Stimulated activated CD4-positive, alpha-beta T cell treated with anti-CD3 and anti-CD28 coated beads, TNF-alpha, amount 100 ng/mL, for 48 hours (primary cell): ENCODE measurements around the gene C16orf78.
A peak's percentile ranks its signal among the peaks of the same experiment; 100 is the strongest.
"Not testable (repeated sequence)": the region's sequence is repeated elsewhere in the genome, so short reads cannot be mapped to it uniquely, and the experiment has no call there.

Experiments
- DNase-seq, 3 donors: peaks; one replicate each; pipeline ENCODE4 v3.0.0-alpha.2; 2020; ENCODE audit warnings: low read depth in 3 of 3

C16orf78 gene

GRCh38 chr16:49349446-49350168 lies 24.0 kb upstream of the C16orf78 start:
- no peak for DNase-seq

DNA sequence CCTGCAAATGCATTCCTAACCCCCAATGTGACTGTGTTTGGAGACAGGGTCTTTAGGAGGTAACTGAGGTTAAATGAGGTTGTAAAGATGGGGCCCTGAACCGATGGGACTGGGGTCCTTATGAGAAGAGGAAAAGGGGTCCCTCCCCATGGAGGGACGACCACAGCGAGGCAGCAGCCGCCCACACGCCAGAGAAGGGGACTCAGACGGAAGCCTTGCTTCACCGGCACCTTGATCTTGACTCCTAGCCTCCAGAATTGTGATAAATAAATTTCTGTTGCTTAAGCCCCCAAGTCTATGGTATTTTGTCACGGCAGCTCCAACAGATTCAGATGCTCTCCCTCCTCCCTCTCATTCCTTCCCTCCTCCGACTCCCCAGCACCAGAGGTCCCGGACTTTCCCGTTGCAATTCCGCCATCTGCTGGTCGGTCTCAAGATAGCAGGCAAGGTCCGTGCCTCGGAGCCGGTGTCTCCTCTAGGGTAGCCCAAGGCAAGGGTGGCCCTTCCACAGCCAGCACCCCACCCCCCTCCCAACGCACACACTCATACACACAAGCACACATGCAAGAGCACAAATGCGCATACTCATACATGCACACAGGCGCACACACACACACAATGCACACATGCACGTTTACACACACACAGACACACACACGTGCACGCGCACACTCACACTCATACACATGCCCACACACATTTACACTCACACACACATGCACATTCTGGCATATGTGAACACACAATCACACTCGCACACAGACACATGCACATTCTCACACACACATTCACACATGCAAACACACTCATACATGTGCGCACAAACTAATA lies 23.1 kb upstream of the C16orf78 start:
- DNase-seq: peak; percentile 5 to 31 (median 15)

GRCh38 chr16:49351096-49351487 lies 22.5 kb upstream of the C16orf78 start:
- no peak for DNase-seq

DNA sequence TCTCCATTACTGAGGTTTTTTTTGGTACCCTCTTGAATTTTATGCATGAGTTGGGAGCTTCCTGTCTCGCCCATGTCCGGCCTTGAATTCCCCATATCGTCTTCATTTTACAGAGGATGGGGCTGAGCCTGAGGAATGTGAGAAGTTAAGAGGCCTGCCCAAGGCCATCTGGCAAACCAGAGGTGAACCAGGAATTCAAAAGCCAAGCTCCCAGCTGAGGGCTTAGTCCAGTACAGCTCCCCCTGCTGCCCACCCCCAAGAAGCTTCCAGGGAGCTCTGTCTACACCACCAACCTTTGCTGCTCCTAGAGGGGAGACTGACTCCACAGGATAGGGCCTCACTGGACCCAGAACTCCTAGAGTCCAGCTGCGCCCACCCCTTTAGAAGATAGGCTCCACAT lies 20.7 kb upstream of the C16orf78 start:
- no peak for DNase-seq

GRCh38 chr16:49353680-49354079 lies 19.9 kb upstream of the C16orf78 start:
- DNase-seq: no peak

GRCh38 chr16:49354101-49354500 lies 19.5 kb upstream of the C16orf78 start:
- DNase-seq: no peak

DNA sequence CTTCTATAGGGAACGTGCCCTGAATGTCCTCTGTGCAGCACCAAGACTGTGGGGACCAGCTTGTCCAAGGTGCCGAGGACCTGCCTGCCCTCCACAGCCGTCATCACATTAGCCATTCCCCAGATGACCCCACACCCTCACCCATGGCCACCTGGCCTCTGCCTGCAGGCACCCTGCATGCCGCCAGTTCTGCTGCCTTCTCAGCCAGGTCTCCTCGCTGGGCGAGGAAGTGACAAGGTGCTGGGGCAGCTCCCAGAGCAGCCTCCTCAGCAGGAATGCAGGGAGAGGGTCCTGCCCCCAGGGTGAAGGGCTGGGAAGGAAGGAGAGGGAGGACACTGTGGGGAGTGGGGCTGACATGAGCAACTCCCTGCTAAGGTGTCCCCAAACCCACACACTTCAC lies 18.6 kb upstream of the C16orf78 start:
- no peak for DNase-seq

- DNase-seq: no peak
Observed at GRCh38 chr16:49355933-49356665, 17.5 kb upstream of the C16orf78 start.

- DNase-seq: no peak
Observed at GRCh38 chr16:49356728-49357488, 16.7 kb upstream of the C16orf78 start.

DNA sequence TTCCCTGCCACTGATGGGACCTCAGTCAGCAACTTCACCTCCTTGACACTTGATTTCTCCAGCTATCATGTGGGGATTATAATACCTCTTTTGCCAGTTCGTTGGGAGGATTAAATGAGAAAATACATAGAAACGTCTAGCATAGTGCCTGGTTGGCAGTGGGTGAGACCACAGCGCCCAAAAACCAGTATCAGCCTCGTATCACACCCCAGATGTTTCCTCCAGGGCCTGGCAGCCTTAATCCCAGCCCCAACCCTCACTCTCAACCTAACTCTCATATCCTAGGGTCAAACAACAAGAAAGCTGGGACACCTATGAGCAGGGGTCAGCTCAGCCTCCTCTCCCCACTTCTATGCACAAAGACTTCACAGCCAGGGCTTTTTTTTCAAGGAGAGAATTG lies 14.0 kb upstream of the C16orf78 start:
- no peak for DNase-seq

GRCh38 chr16:49361731-49362130 lies 11.9 kb upstream of the C16orf78 start:
- not testable (repeated sequence) for DNase-seq

DNA sequence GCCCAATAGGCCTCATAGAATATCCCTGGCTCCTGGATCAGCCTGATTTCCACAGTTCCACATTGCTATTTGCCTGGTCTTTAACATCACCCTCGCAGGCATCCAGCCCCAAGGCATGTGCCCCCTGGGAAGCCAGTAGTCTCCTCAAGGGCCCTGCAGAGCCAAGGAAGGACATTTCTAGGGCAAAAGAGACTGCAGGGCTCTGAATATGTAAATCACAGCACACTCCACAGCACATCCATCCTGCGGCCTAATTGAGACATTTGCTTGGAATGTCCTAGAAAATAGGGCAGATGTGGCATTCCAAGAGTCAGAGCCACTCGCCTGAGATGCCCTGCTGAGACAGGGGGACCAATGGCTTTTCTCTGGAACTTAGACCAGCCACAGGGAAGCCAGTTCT lies 11.4 kb upstream of the C16orf78 start:
- DNase-seq: no peak

DNA sequence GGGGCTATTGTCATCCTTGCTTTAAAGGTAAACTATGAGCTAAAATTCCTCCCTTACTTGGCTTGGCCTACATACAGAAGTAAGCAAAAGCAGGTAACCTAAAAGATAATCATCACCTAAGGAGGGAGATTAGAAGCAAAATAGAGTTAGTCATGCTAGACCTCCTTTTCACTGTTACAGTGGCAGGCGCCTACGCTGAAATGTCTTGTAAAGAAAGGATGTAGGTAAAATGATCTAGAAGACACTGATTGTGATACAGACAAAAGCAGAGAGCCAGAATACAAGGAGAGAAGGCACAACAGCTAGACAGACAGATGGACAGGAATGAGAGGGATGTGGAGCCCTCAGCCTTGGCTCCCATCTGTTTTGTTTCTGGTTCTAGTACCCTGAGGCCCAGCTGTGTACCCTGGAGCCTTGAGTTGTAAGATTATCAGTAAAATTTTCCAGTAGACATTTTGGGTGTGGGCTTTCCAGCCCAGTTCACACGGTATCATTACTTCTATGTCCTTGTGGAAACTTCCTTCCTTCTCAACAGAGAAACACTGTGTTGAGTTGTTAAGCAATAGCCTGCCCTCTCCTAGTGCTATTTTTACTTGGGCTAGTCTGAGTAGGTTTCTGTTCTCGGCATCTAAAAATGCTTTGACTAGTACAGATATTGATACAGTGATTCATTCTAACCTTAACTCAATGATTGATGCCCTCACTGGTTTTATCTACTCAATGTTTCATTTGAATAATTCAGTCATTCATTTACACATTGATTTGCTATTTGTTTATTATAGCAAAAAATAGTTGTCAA lies 7.7 kb upstream of the C16orf78 start:
- DNase-seq: no peak

DNA sequence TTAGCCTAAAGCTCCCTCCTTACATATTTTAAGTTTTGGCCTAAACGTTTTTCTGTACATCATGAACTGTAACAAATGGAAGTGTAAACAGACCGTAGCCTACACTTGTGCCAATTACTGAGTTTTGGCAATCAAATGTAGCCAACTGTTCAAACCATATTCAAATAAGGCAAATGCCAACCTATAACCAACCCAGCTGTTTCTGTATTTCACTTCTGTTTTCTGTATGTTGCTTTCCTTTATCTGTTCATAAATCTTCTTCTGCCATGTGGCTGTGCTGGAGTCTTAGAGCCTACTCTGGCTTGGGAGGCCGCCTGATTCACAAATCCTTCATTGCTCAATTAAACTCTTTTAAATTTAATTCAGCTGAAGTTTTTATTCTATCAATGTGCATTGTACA lies 6.9 kb upstream of the C16orf78 start:
- DNase-seq: no peak

GRCh38 chr16:49369651-49370611 lies 3.7 kb upstream of the C16orf78 start:
- no peak for DNase-seq

- no peak for DNase-seq
Observed at GRCh38 chr16:49376206-49376605, 2.6 kb downstream of the C16orf78 start.

GRCh38 chr16:49377196-49377755 lies 3.7 kb downstream of the C16orf78 start:
- DNase-seq: no peak

DNA sequence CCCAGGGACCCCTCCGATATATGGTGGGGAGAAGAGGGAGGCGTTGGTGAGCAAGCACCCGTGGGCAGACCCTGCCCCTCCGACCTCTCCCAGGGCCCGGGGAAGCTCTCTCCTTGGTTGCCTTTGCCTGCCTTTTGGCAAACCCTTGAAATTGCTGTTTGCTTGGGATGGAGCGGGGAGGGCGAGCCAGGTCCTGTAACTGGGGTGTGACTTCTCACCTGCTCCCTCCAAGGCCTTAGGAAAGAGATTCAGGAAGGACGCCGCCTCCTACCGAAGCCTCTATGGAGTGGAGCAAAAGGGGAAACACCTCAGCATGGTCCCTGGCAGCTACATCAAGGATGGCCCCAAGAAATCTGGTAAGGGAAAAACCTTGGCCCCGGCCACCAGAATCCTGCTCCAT lies 4.6 kb downstream of the C16orf78 start:
- DNase-seq: no peak

GRCh38 chr16:49378816-49379215 lies 5.2 kb downstream of the C16orf78 start:
- DNase-seq: no peak
